ENCODE data around the gene ITIH5.

The ITIH5 gene

GRCh38 chr10:7520507-7521485 is 146.0 kb downstream of the ITIH5 start:
- DNase-seq (ENCODE audit: low read depth, low spot score) = no peak

GRCh38 chr10:7519351-7519750 is 147.4 kb downstream of the ITIH5 start:
- no peak for DNase-seq (ENCODE audit: low read depth, low spot score)

- no peak for DNase-seq (ENCODE audit: low read depth, low spot score)
Observed at GRCh38 chr10:7518693-7519092, 148.1 kb downstream of the ITIH5 start.

- DNase-seq (ENCODE audit: low read depth, low spot score) = peak; percentile 48
Observed at GRCh38 chr10:7515439-7515838, 151.3 kb downstream of the ITIH5 start.

- peak; percentile 70 for DNase-seq (ENCODE audit: low read depth, low spot score)
Observed at GRCh38 chr10:7513936-7514335, 152.8 kb downstream of the ITIH5 start.

GRCh38 chr10:7513455-7513854 is 153.3 kb downstream of the ITIH5 start:
- no peak for DNase-seq (ENCODE audit: low read depth, low spot score)

GRCh38 chr10:7512487-7512886 is 154.3 kb downstream of the ITIH5 start:
- DNase-seq (ENCODE audit: low read depth, low spot score) = peak; percentile 66

- DNase-seq (ENCODE audit: low read depth, low spot score) = no peak
Observed at GRCh38 chr10:7511612-7512011, 155.2 kb downstream of the ITIH5 start.
